ENCODE data around the gene RGS5. TPM values are rescaled to one million over a fixed set of nuclear protein-coding genes. Genes with fewer than 3 reads are reported as not detected.

Gene RGS5
- total RNA-seq, 4 donors from 2014 or later = 7.0 to 32.9 (median 21.8) TPM

DNA sequence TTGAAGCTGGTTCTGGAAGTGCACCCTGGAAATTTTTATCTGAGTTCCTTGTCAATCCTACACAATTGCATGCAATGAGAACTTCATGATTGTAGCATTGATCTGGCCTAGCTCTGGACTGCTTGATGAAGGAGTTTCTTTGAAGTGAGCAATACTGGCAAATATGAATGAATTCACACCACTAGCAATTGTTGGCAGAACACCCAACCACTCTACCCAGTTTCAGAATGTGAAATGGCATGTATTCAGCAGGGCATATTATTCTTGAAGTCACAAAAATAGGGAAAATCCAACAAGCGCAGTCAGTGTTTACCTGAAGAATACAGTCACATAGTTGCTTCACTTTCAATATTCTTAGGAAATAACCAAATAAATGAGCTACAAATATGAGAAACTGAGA lies 57.3 kb downstream of the RGS5 start:
- 39% methylated on average over 1 of the region's 1 CpG for WGBS
- Histone ChIP-seq H3K4me3 (no peak overlapping the region), H3K36me3 (no peaks in the 10 kb centered on the region), H3K4me1 (no peaks in the 10 kb centered on the region), H3K9me3 (no peaks in the 10 kb centered on the region), H3K27ac (no peak overlapping the region), H3K27me3 (no peaks in the 10 kb centered on the region)
- TF ChIP-seq POLR2A (IDR thresholded peaks at IDR 0.05) = no peak
- TF ChIP-seq EP300 (IDR thresholded peaks at IDR 0.05) = no peak
- no peak for TF ChIP-seq POLR2AphosphoS5 (IDR thresholded peaks at IDR 0.05)
- TF ChIP-seq, protein P1, sequence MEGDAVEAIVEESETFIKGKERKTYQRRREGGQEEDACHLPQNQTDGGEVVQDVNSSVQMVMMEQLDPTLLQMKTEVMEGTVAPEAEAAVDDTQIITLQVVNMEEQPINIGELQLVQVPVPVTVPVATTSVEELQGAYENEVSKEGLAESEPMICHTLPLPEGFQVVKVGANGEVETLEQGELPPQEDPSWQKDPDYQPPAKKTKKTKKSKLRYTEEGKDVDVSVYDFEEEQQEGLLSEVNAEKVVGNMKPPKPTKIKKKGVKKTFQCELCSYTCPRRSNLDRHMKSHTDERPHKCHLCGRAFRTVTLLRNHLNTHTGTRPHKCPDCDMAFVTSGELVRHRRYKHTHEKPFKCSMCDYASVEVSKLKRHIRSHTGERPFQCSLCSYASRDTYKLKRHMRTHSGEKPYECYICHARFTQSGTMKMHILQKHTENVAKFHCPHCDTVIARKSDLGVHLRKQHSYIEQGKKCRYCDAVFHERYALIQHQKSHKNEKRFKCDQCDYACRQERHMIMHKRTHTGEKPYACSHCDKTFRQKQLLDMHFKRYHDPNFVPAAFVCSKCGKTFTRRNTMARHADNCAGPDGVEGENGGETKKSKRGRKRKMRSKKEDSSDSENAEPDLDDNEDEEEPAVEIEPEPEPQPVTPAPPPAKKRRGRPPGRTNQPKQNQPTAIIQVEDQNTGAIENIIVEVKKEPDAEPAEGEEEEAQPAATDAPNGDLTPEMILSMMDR (IDR thresholded peaks at IDR 0.05) = no peak
- DNase-seq (ENCODE audit: low spot score in 2 of 2) = no peak

DNA sequence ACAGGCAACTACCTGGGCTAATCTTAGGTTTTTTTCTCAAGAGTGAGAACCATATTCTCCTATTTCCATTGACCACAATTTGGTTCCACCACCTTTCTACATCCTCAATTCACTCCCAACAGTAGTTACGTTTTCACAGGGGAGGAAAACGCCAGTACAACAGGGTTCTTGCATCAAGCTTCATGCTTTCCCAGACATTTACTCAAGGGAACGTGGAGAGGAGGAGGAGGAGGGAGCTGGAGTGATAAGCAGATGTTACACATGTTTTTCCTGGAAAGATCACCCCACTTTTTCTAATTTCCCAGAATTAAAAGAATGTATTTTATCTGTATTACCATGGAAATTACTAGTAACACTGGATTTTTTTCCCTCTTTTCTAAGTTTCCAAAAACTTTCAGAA lies 58.3 kb downstream of the RGS5 start:
- WGBS = 56% methylated on average over 3 of the region's 3 CpGs
- Histone ChIP-seq H3K4me3 (no peak overlapping the region), H3K27me3 (no peaks in the 10 kb centered on the region), H3K9me3 (no peaks in the 10 kb centered on the region), H3K27ac (no peak overlapping the region), H3K36me3 (no peaks in the 10 kb centered on the region), H3K4me1 (no peaks in the 10 kb centered on the region)
- no peak for DNase-seq (ENCODE audit: low spot score in 2 of 2)
- TF ChIP-seq POLR2A (IDR thresholded peaks at IDR 0.05) = no peak
- TF ChIP-seq, protein P1 (IDR thresholded peaks at IDR 0.05) = no peak
- TF ChIP-seq POLR2AphosphoS5 (IDR thresholded peaks at IDR 0.05) = no peak
- no peak for TF ChIP-seq EP300 (IDR thresholded peaks at IDR 0.05)

DNA sequence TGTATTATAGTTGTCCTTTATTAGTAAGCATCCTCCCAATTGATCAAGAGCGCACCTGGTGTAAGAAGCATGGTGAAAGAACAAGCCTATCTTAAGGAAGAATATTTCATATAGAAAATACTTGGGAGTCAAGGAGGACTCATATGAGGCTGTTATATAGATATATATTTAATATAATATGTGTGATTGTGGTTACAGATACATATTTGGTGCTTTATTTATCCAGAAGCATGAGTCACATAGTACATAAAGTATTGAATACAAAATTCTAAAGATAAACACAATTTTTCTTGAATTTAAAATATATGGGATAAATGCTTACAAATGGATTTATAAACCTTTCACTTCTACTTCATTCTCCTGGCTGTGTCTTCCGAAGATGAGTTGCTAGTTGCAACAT lies 60.6 kb downstream of the RGS5 start:
- Histone ChIP-seq H3K9me3 (no peaks in the 10 kb centered on the region), H3K27me3 (no peaks in the 10 kb centered on the region), H3K4me3 (no peak overlapping the region), H3K27ac (no peak overlapping the region), H3K36me3 (no peaks in the 10 kb centered on the region), H3K4me1 (no peaks in the 10 kb centered on the region)
- TF ChIP-seq POLR2AphosphoS5 (IDR thresholded peaks at IDR 0.05) (no peak), POLR2A (IDR thresholded peaks at IDR 0.05) (no peak)
- 81% methylated on average over 2 of the region's 2 CpGs for WGBS
- no peak for DNase-seq (ENCODE audit: low spot score in 2 of 2)

DNA sequence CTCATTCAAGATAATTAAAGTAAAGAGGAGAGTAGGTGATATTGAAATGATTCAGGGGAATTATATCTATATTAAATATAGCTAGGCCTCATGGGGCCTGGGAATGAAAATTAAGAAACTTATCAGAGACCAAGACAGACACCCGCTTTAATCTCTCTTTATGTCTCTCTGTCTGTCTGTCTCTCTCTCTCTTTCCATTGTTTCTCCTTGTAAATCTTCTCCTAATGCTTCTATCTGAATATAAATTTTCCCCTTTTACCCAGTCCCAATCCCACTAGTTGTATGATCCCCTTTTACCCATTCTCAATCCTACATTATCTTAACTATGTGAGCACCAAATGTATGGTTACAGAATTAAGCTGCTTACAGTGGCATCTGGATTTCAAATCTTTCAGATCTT lies 61.2 kb downstream of the RGS5 start:
- TF ChIP-seq POLR2A (IDR thresholded peaks at IDR 0.05) (no peak), POLR2AphosphoS5 (IDR thresholded peaks at IDR 0.05) (no peak), EP300 (IDR thresholded peaks at IDR 0.05) (no peak)
- TF ChIP-seq, protein P1 (IDR thresholded peaks at IDR 0.05) = no peak
- DNase-seq (ENCODE audit: low spot score in 2 of 2) = no peak
- H3K27me3 ChIP-seq = no peaks in the 10 kb centered on the region
- no peaks in the 10 kb centered on the region for H3K4me1 ChIP-seq
- no peak overlapping the region for H3K27ac ChIP-seq
- H3K4me3 ChIP-seq = no peak overlapping the region
- 88% methylated on average over 1 of the region's 1 CpG for WGBS
- no peaks in the 10 kb centered on the region for H3K36me3 ChIP-seq
- H3K9me3 ChIP-seq = no peaks in the 10 kb centered on the region

DNA sequence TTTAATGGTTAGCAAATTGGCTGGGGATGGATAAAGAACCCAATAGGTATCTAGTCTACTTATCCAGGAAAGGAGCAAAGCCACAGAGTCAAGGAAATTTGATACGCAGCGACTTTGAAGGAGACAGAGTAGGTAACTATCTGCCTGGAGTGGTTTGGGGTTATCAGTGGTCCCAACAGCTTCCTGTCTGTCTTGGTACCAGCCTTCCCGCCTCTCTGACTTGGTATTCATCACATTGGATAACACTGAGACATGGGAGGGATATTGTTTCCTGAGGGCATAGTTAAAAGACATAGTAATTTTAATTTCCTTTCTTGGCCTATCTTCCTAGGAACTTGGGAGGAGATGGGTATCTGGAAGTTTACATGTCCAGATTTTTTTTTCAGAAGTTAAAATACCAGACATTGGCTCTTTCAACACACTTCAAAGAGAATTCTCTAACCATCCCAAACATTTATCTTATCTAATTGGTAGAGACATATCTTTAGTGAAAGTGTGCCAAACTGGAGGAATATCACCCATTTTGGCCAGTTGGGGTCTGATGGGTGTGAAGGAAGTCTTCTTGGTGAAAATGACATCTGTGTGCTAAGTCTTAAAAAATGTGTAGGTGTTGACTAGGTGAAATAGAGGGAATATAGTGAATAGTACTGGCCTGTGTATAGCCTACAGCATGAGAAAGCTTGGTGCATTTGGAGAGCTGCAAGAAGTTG lies 65.0 kb downstream of the RGS5 start:
- no peak overlapping the region for H3K4me3 ChIP-seq

More for the DNA sequence above, 65.0 kb downstream of the RGS5 start:
- no peak for DNase-seq (ENCODE audit: low spot score in 2 of 2)
- H3K27ac ChIP-seq = no peak overlapping the region
- no peaks in the 10 kb centered on the region for H3K27me3 ChIP-seq
- no peaks in the 10 kb centered on the region for H3K9me3 ChIP-seq
- no peaks in the 10 kb centered on the region for H3K4me1 ChIP-seq
- 88% methylated on average over 3 of the region's 3 CpGs for WGBS
- TF ChIP-seq, protein P1 (IDR thresholded peaks at IDR 0.05) = no peak
- TF ChIP-seq POLR2A (IDR thresholded peaks at IDR 0.05) (no peak), EP300 (IDR thresholded peaks at IDR 0.05) (no peak)
- H3K36me3 ChIP-seq = no peaks in the 10 kb centered on the region

Data from suprapubic skin (tissue), 4 donors.